ENCODE results near the gene ADCY5.

ADCY5 gene

GRCh38 chr3:123395235-123395634 is 53.7 kb downstream of the ADCY5 start:
- DNase-seq, result no peak
- in situ Hi-C loops (cut with HindIII; ENCODE audit: low pct_ligation_motif_present, low pct_unique_long_range_greater_than_20kb, low sequenced_read_pairs), result no loop called here

- in situ Hi-C loops (cut with HindIII; ENCODE audit: low pct_ligation_motif_present, low pct_unique_long_range_greater_than_20kb, low sequenced_read_pairs), result no loop called here
- DNase-seq, result no peak
These were observed 54.4 kb downstream of the ADCY5 start for GRCh38 chr3:123394391-123395020.

GRCh38 chr3:123392871-123393620 is 55.8 kb downstream of the ADCY5 start:
- in situ Hi-C loops (cut with HindIII; ENCODE audit: low pct_ligation_motif_present, low pct_unique_long_range_greater_than_20kb, low sequenced_read_pairs), result no loop called here
- DNase-seq, result no peak

GRCh38 chr3:123392368-123392767 is 56.5 kb downstream of the ADCY5 start:
- DNase-seq, result no peak
- in situ Hi-C loops (cut with HindIII; ENCODE audit: low pct_ligation_motif_present, low pct_unique_long_range_greater_than_20kb, low sequenced_read_pairs), result no loop called here

- DNase-seq, result no peak
- in situ Hi-C loops (cut with HindIII; ENCODE audit: low pct_ligation_motif_present, low pct_unique_long_range_greater_than_20kb, low sequenced_read_pairs), result no loop called here
These were observed 57.9 kb downstream of the ADCY5 start for GRCh38 chr3:123390865-123391600.

GRCh38 chr3:123389628-123389918 is 59.3 kb downstream of the ADCY5 start:
- in situ Hi-C loops (cut with HindIII; ENCODE audit: low pct_ligation_motif_present, low pct_unique_long_range_greater_than_20kb, low sequenced_read_pairs), result no loop called here
- no peak for DNase-seq

- no peak for DNase-seq
- in situ Hi-C loops (cut with HindIII; ENCODE audit: low pct_ligation_motif_present, low pct_unique_long_range_greater_than_20kb, low sequenced_read_pairs), result no loop called here
These were observed 59.9 kb downstream of the ADCY5 start for GRCh38 chr3:123388811-123389627.

GRCh38 chr3:123388042-123388441 is 60.8 kb downstream of the ADCY5 start:
- in situ Hi-C loops (cut with HindIII; ENCODE audit: low pct_ligation_motif_present, low pct_unique_long_range_greater_than_20kb, low sequenced_read_pairs), result no loop called here
- DNase-seq, result no peak

- in situ Hi-C loops (cut with HindIII; ENCODE audit: low pct_ligation_motif_present, low pct_unique_long_range_greater_than_20kb, low sequenced_read_pairs), result no loop called here
- DNase-seq, result no peak
These were observed 61.4 kb downstream of the ADCY5 start for GRCh38 chr3:123387532-123387931.

GRCh38 chr3:123386477-123387040 is 62.3 kb downstream of the ADCY5 start:
- no peak for DNase-seq
- in situ Hi-C loops (cut with HindIII; ENCODE audit: low pct_ligation_motif_present, low pct_unique_long_range_greater_than_20kb, low sequenced_read_pairs), result no loop called here

- DNase-seq, result peak; percentile 19
- in situ Hi-C loops (cut with HindIII; ENCODE audit: low pct_ligation_motif_present, low pct_unique_long_range_greater_than_20kb, low sequenced_read_pairs), result no loop called here
These were observed 62.9 kb downstream of the ADCY5 start for GRCh38 chr3:123385981-123386380.

- DNase-seq, result no peak
- in situ Hi-C loops (cut with HindIII; ENCODE audit: low pct_ligation_motif_present, low pct_unique_long_range_greater_than_20kb, low sequenced_read_pairs), result no loop called here
These were observed 63.4 kb downstream of the ADCY5 start for GRCh38 chr3:123385499-123385898.

- DNase-seq, result no peak
- in situ Hi-C loops (cut with HindIII; ENCODE audit: low pct_ligation_motif_present, low pct_unique_long_range_greater_than_20kb, low sequenced_read_pairs), result no loop called here
These were observed 63.9 kb downstream of the ADCY5 start for GRCh38 chr3:123385001-123385401.

GRCh38 chr3:123384256-123384655 is 64.6 kb downstream of the ADCY5 start:
- in situ Hi-C loops (cut with HindIII; ENCODE audit: low pct_ligation_motif_present, low pct_unique_long_range_greater_than_20kb, low sequenced_read_pairs), result no loop called here
- DNase-seq, result no peak

- DNase-seq, result no peak
- in situ Hi-C loops (cut with HindIII; ENCODE audit: low pct_ligation_motif_present, low pct_unique_long_range_greater_than_20kb, low sequenced_read_pairs), result no loop called here
These were observed 65.5 kb downstream of the ADCY5 start for GRCh38 chr3:123383091-123384053.

GRCh38 chr3:123380261-123380660 is 68.6 kb downstream of the ADCY5 start:
- DNase-seq, result no peak
- in situ Hi-C loops (cut with HindIII; ENCODE audit: low pct_ligation_motif_present, low pct_unique_long_range_greater_than_20kb, low sequenced_read_pairs), result no loop called here

GRCh38 chr3:123379041-123379830 is 69.7 kb downstream of the ADCY5 start:
- DNase-seq, result no peak
- in situ Hi-C loops (cut with HindIII; ENCODE audit: low pct_ligation_motif_present, low pct_unique_long_range_greater_than_20kb, low sequenced_read_pairs), result no loop called here
